H9 (cell line): ENCODE data around the gene ACP6. TPM values are rescaled to one million over a fixed set of nuclear protein-coding genes. Genes with fewer than 3 reads are reported as not detected.
A peak's percentile ranks its signal among the peaks of the same experiment; 100 is the strongest.

ENCODE experiments used
- DNase-seq: peaks from one replicate; pipeline ENCODE4 v3.0.0-alpha.2; 2017
- H2AFZ ChIP-seq: one replicate; pipeline ENCODE4 v1.6.1; 2013; ENCODE audit warnings: mild to moderate bottlenecking, low read length, control low read depth, moderate library complexity
- H2AK5ac ChIP-seq: 2 replicates; pipeline ENCODE4 v1.6.1; 2013; ENCODE audit warnings: low read length, control low read depth, mixed read lengths; ENCODE audit not compliant: insufficient read length
- H2BK120ac ChIP-seq: one replicate; pipeline ENCODE4 v1.6.1; 2013; ENCODE audit warnings: low read depth, mild to moderate bottlenecking, low read length, control low read depth, inconsistent platforms; ENCODE audit not compliant: poor library complexity, severe bottlenecking
- H2BK12ac ChIP-seq: 2 replicates; pipeline ENCODE4 v1.6.1; 2013; ENCODE audit warnings: low read length, control low read depth, mixed read lengths, low read depth; ENCODE audit not compliant: insufficient read length
- H2BK15ac ChIP-seq: 2 replicates; pipeline ENCODE4 v1.6.1; 2013; ENCODE audit warnings: low read depth, low read length, control low read depth
- H2BK20ac ChIP-seq: one replicate; pipeline ENCODE4 v1.6.1; 2013; ENCODE audit warnings: low read depth, mild to moderate bottlenecking, low read length, control low read depth, inconsistent platforms; ENCODE audit not compliant: poor library complexity, severe bottlenecking
- H2BK5ac ChIP-seq: 2 replicates; pipeline ENCODE4 v1.6.1; 2013; ENCODE audit warnings: low read length, control low read depth, mixed read lengths; ENCODE audit not compliant: insufficient read length
- H3K14ac ChIP-seq: 2 replicates; pipeline ENCODE4 v1.6.1; 2013; ENCODE audit warnings: low read length, control low read depth; ENCODE audit not compliant: insufficient read depth
- H3K18ac ChIP-seq: 2 replicates; pipeline ENCODE4 v1.6.1; 2013; ENCODE audit warnings: low read depth, mild to moderate bottlenecking, mixed read lengths, low read length, control low read depth; ENCODE audit not compliant: insufficient read length
- H3K23ac ChIP-seq: 2 replicates; pipeline ENCODE4 v1.6.1; 2013; ENCODE audit warnings: low read length, control low read depth, mixed read lengths, low read depth; ENCODE audit not compliant: insufficient read length
- H3K23me2 ChIP-seq: 2 replicates; pipeline ENCODE4 v1.6.1; 2013; ENCODE audit warnings: low read depth, mild to moderate bottlenecking, mixed read lengths, low read length, control low read depth; ENCODE audit not compliant: insufficient read length, poor library complexity, severe bottlenecking
- H3K27ac ChIP-seq: 2 replicates; pipeline ENCODE4 v1.5.1; 2013; ENCODE audit warnings: low read length, control low read depth, mixed read lengths, low read depth; ENCODE audit not compliant: insufficient read length
- H3K27me3 ChIP-seq: 2 replicates; pipeline ENCODE4 v1.6.1; 2013; ENCODE audit warnings: low read length, control low read depth, inconsistent platforms; ENCODE audit not compliant: insufficient read depth
- H3K4ac ChIP-seq: 2 replicates; pipeline ENCODE4 v1.6.1; 2013; ENCODE audit warnings: low read depth, mild to moderate bottlenecking, control low read depth, inconsistent platforms, low read length, moderate library complexity
- H3K4me1 ChIP-seq: 2 replicates; pipeline ENCODE4 v1.6.1; 2013; ENCODE audit warnings: low read length, control low read depth, inconsistent platforms; ENCODE audit not compliant: insufficient read depth
- H3K4me2 ChIP-seq: 2 replicates; pipeline ENCODE4 v1.6.1; 2013; ENCODE audit warnings: low read length, control low read depth, mixed read lengths; ENCODE audit not compliant: insufficient read length, insufficient read depth
- H3K56ac ChIP-seq: 2 replicates; pipeline ENCODE4 v1.6.1; 2013; ENCODE audit warnings: low read depth, mild to moderate bottlenecking, mixed read lengths, low read length, control low read depth; ENCODE audit not compliant: insufficient read length
- H3K79me1 ChIP-seq: 2 replicates; pipeline ENCODE4 v1.6.1; 2013; ENCODE audit warnings: low read depth, mild to moderate bottlenecking, moderate library complexity, low read length, control low read depth, inconsistent platforms; ENCODE audit not compliant: insufficient read depth, poor library complexity, severe bottlenecking
- H3K79me2 ChIP-seq: 2 replicates; pipeline ENCODE4 v1.6.1; 2013; ENCODE audit warnings: low read length, control low read depth, inconsistent platforms; ENCODE audit not compliant: insufficient read depth
- H3K9ac ChIP-seq: 2 replicates; pipeline ENCODE4 v1.6.1; 2013; ENCODE audit warnings: low read length, control low read depth, mixed read lengths; ENCODE audit not compliant: insufficient read length; ENCODE audit errors: extremely low read depth
- H3K9me3 ChIP-seq: one replicate; pipeline ENCODE4 v1.6.1; 2013; ENCODE audit warnings: low read depth, low read length, inconsistent platforms; ENCODE audit not compliant: control insufficient read depth
- H3T11ph ChIP-seq: one replicate; pipeline ENCODE4 v1.6.1; 2013; ENCODE audit warnings: mild to moderate bottlenecking, low read length, control low read depth, inconsistent platforms
- H4K20me1 ChIP-seq: one replicate; pipeline ENCODE4 v1.6.1; 2013; ENCODE audit not compliant: control insufficient read depth, insufficient read length, insufficient read depth
- H4K5ac ChIP-seq: 2 replicates; pipeline ENCODE4 v1.6.1; 2013; ENCODE audit warnings: low read depth, mild to moderate bottlenecking, mixed read lengths, low read length, control low read depth; ENCODE audit not compliant: insufficient read length
- H4K8ac ChIP-seq: replicated peaks from 2 replicates; pipeline ENCODE4 v1.6.1; 2013; ENCODE audit warnings: low read length, control low read depth, mixed read lengths, low read depth; ENCODE audit not compliant: insufficient read length
- H4K91ac ChIP-seq: 2 replicates; pipeline ENCODE4 v1.6.1; 2013; ENCODE audit warnings: low read depth, mild to moderate bottlenecking, moderate library complexity, mixed read lengths, low read length, control low read depth; ENCODE audit not compliant: insufficient read length
- H3K27ac Mint-ChIP-seq, 3 experiments: 2 replicates in 2 of 3; 3 replicates in 1 of 3; pipeline ENCODE4 v1.8.0; 2020 to 2021; ENCODE audit warnings: mixed read lengths in 3 of 3, mild to moderate bottlenecking in 1 of 3, moderate library complexity in 1 of 3
- H3K27me3 Mint-ChIP-seq: 2 replicates; pipeline ENCODE4 v1.8.0; 2021; ENCODE audit warnings: low read depth, mild to moderate bottlenecking, moderate library complexity, mixed read lengths
- H3K36me3 Mint-ChIP-seq, 3 experiments: 2 replicates in 2 of 3; 3 replicates in 1 of 3; pipeline ENCODE4 v1.8.0; 2020 to 2021; ENCODE audit warnings: low read depth in 3 of 3, mixed read lengths in 3 of 3; ENCODE audit not compliant: insufficient read depth in 1 of 3
- H3K4me1 Mint-ChIP-seq, 2 experiments: 2 replicates each; pipeline ENCODE4 v1.8.0; 2020; ENCODE audit warnings: mixed read lengths in 2 of 2
- H3K4me3 Mint-ChIP-seq, 2 experiments: 2 replicates in 1 of 2; 3 replicates in 1 of 2; pipeline ENCODE4 v1.8.0; 2020 to 2021; ENCODE audit warnings: mild to moderate bottlenecking in 2 of 2, mixed read lengths in 2 of 2, moderate library complexity in 1 of 2
- H3K9me3 Mint-ChIP-seq, 2 experiments: 2 replicates in 1 of 2; 3 replicates in 1 of 2; pipeline ENCODE4 v1.8.0; 2020; ENCODE audit warnings: mild to moderate bottlenecking in 2 of 2, mixed read lengths in 2 of 2, moderate library complexity in 1 of 2
- WGBS: extraction: QIAGEN DNeasy Blood & Tissue Kit; methylation state at CpG from one replicate; pipeline ENCODE4 v1.1.7; 2013; ENCODE audit warnings: missing lambda C conversion rate, low lambda C conversion rate, mixed read lengths; ENCODE audit not compliant: insufficient read length; ENCODE audit errors: extremely low coverage; 5-methylcytosine and 5-hydroxymethylcytosine counted together
- total RNA-seq: library from RNA; stranded (reverse); gene quantifications from 2 replicates; pipeline ENCODE4 v1.2.1, GENCODE V29; 2021
- TF ChIP-seq, protein P1 (sequence below): fragments of 200-600 bp; sonication (generic); conservative IDR thresholded peaks from 3 replicates; pipeline ENCODE4 v1.8.0; 2021; ENCODE audit warnings: antibody characterized with exemption, mild to moderate bottlenecking

ACP6 gene
- total RNA-seq, 1 experiment from 2014 or later, result 17.1 TPM

DNA sequence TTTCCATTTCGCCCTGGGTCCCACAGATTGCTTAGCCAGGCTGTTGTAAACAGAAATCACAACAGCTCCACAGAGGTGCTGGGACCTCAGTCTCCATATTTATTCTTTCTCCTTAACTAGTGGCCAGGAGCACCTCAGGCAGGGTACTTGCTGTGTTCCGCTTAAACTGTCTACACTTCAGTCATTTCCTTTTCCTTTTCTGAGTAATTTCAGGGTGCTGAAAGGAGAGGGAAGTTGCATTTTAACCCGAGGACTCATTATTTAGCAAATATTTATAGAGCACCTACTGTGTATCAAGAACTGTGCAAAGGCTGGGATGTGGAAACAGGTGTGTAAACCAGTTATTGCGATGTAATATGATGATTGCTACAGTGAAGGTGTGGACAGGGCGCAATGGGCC, 41.9 kb downstream of the ACP6 start:
- WGBS, result no CpG with 5 or more reads among the region's 5 CpGs

More for the DNA sequence above, 41.9 kb downstream of the ACP6 start:
- Mint-ChIP-seq H3K4me3 (no peak overlapping the region), H3K36me3 (peaks cover 11 to 23% (median 13%) of the 10 kb centered on the region in 3 experiments; a peak in 6 of 7 replicates), H3K27me3 (no peaks in the 10 kb centered on the region), H3K4me1 (peaks cover 13 to 16% of the 10 kb centered on the region in 2 experiments), H3K27ac (peak overlapping the region in 1 of 3 experiments; percentile 52; a peak in 1 of 7 replicates), H3K9me3 (no peaks in the 10 kb centered on the region; a peak in 1 of 5 replicates)
- Histone ChIP-seq H3K9me3 (no peaks in the 10 kb centered on the region), H3K9ac (no peak overlapping the region), H2AK5ac (no peak overlapping the region), H3K27me3 (no peaks in the 10 kb centered on the region), H3K23ac (no peak overlapping the region), H4K5ac (no peak overlapping the region), H2AFZ (no peak overlapping the region), H4K91ac (no peak overlapping the region), H2BK20ac (no peak overlapping the region), H3K79me1 (no peaks in the 10 kb centered on the region), H2BK15ac (no peak overlapping the region), H4K20me1 (no peaks in the 10 kb centered on the region), H3K23me2 (no peaks in the 10 kb centered on the region), H2BK12ac (no peak overlapping the region), H3K4me2 (no peak overlapping the region), H4K8ac (no peak overlapping the region), H3K4ac (no peak overlapping the region), H3K18ac (no peak overlapping the region), H3T11ph (no peak overlapping the region), H3K79me2 (no peaks in the 10 kb centered on the region), H2BK5ac (no peak overlapping the region), H3K14ac (no peak overlapping the region), H3K56ac (no peak overlapping the region), H3K4me1 (no peaks in the 10 kb centered on the region), H3K27ac (no peak overlapping the region), H2BK120ac (no peak overlapping the region)
- no peak for DNase-seq
- TF ChIP-seq, protein P1, sequence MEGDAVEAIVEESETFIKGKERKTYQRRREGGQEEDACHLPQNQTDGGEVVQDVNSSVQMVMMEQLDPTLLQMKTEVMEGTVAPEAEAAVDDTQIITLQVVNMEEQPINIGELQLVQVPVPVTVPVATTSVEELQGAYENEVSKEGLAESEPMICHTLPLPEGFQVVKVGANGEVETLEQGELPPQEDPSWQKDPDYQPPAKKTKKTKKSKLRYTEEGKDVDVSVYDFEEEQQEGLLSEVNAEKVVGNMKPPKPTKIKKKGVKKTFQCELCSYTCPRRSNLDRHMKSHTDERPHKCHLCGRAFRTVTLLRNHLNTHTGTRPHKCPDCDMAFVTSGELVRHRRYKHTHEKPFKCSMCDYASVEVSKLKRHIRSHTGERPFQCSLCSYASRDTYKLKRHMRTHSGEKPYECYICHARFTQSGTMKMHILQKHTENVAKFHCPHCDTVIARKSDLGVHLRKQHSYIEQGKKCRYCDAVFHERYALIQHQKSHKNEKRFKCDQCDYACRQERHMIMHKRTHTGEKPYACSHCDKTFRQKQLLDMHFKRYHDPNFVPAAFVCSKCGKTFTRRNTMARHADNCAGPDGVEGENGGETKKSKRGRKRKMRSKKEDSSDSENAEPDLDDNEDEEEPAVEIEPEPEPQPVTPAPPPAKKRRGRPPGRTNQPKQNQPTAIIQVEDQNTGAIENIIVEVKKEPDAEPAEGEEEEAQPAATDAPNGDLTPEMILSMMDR, result no peak
